ENCODE results near the gene COIL. TPM values are rescaled to one million over a fixed set of nuclear protein-coding genes. Genes with fewer than 3 reads are reported as not detected.

COIL gene
- total and polyA plus RNA-seq, 4 donors, result 4.7 to 9.9 (median 6.5) TPM

GRCh38 chr17:56933868-56934267 lies 27.0 kb downstream of the COIL start:
- no peaks in the 10 kb centered on the region for H3K9me3 ChIP-seq (ENCODE audit: control insufficient read depth in 4 of 4, low read length in 3 of 4)
- 86% methylated on average over 1 of the region's 1 CpG for WGBS
- H3K4me1 ChIP-seq (ENCODE audit: control insufficient read depth in 4 of 4, insufficient read depth in 4 of 4, low read length in 3 of 4), result no peaks in the 10 kb centered on the region
- no peak overlapping the region for H3K4me3 ChIP-seq (ENCODE audit: low read depth in 1 of 3, low read length in 3 of 3)
- peaks cover 0 to 16% (median 6%) of the 10 kb centered on the region in 4 donors for H3K36me3 ChIP-seq (ENCODE audit: control insufficient read depth in 4 of 4, insufficient read depth in 3 of 4, low read depth in 1 of 4, low read length in 3 of 4)
- H3K27ac ChIP-seq (ENCODE audit: low read depth in 1 of 2, low read length in 2 of 2), result no peak overlapping the region
- no peak for TF ChIP-seq MAX (IDR thresholded peaks at IDR 0.05)
- no peak for TF ChIP-seq RXRA (IDR thresholded peaks at IDR 0.05)
- no peak for TF ChIP-seq GABPA (IDR thresholded peaks at IDR 0.05 in 1 of 2, conservative IDR thresholded peaks at IDR 0.05 in 1 of 2)
- no peak for TF ChIP-seq HNF4G (IDR thresholded peaks at IDR 0.05)
- TF ChIP-seq FOXA1 (IDR thresholded peaks at IDR 0.05), result no peak
- no peak for TF ChIP-seq SP1 (IDR thresholded peaks at IDR 0.05)
- DNase-seq (ENCODE audit: low spot score), result no peak
- no peak overlapping the region for H3K9ac ChIP-seq (ENCODE audit: low read depth in 1 of 2, low read length in 2 of 2)
- H3K27me3 ChIP-seq (ENCODE audit: control insufficient read depth in 4 of 4, insufficient read depth in 4 of 4, low read length in 3 of 4), result no peaks in the 10 kb centered on the region

DNA sequence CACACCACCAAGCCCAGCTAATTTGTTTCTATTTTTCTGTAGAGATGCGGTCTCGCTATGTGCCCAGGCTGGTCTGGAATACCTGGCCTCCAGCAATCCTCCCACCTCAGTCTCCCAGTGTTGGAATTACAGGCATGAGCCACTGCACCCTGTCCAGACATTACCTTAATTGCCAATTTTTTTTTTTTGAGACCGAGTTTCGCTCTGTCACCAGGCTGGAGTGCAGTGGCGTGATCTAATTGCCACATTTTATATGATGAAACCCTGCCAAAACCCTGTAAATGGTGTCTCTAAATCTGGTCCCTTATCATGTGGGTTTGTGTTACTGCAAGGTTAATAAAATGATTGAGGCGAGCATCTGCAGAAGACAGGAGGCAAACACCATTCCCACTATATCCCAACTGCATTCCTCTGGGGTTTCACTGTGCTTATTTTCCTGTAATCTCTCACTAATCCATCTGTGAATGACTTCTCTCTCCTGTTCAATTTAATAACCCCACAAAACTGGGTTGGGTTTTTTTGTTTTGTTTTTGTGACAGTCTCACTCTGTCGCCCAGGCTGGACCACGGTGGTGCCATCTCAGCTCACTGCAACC lies 27.6 kb downstream of the COIL start:
- Histone ChIP-seq H3K9me3 (ENCODE audit: control insufficient read depth in 4 of 4, low read length in 3 of 4) (no peaks in the 10 kb centered on the region), H3K4me1 (ENCODE audit: control insufficient read depth in 4 of 4, insufficient read depth in 4 of 4, low read length in 3 of 4) (no peaks in the 10 kb centered on the region), H3K27ac (ENCODE audit: low read depth in 1 of 2, low read length in 2 of 2) (no peak overlapping the region), H3K27me3 (ENCODE audit: control insufficient read depth in 4 of 4, insufficient read depth in 4 of 4, low read length in 3 of 4) (no peaks in the 10 kb centered on the region), H3K9ac (ENCODE audit: low read depth in 1 of 2, low read length in 2 of 2) (no peak overlapping the region), H3K36me3 (ENCODE audit: control insufficient read depth in 4 of 4, insufficient read depth in 3 of 4, low read depth in 1 of 4, low read length in 3 of 4) (peaks cover 0 to 16% (median 6%) of the 10 kb centered on the region in 4 donors), H3K4me3 (ENCODE audit: low read depth in 1 of 3, low read length in 3 of 3) (no peak overlapping the region)
- TF ChIP-seq FOXA1 (IDR thresholded peaks at IDR 0.05) (no peak), TAF1 (conservative IDR thresholded peaks at IDR 0.05) (no peak), HNF4G (IDR thresholded peaks at IDR 0.05) (no peak), FOXA2 (IDR thresholded peaks at IDR 0.05) (no peak), RAD21 (IDR thresholded peaks at IDR 0.05) (no peak), MAX (IDR thresholded peaks at IDR 0.05) (no peak), NR2F2 (IDR thresholded peaks at IDR 0.05) (no peak), EGR1 (IDR thresholded peaks at IDR 0.05; ENCODE audit: low read depth in 2 of 2) (no peak), JUND (IDR thresholded peaks at IDR 0.05) (no peak), GABPA (IDR thresholded peaks at IDR 0.05 in 1 of 2, conservative IDR thresholded peaks at IDR 0.05 in 1 of 2) (no peak), RXRA (IDR thresholded peaks at IDR 0.05) (no peak)
- TF ChIP-seq, protein P1, sequence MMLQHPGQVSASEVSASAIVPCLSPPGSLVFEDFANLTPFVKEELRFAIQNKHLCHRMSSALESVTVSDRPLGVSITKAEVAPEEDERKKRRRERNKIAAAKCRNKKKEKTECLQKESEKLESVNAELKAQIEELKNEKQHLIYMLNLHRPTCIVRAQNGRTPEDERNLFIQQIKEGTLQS (IDR thresholded peaks at IDR 0.05), result no peak
- TF ChIP-seq, protein P2, sequence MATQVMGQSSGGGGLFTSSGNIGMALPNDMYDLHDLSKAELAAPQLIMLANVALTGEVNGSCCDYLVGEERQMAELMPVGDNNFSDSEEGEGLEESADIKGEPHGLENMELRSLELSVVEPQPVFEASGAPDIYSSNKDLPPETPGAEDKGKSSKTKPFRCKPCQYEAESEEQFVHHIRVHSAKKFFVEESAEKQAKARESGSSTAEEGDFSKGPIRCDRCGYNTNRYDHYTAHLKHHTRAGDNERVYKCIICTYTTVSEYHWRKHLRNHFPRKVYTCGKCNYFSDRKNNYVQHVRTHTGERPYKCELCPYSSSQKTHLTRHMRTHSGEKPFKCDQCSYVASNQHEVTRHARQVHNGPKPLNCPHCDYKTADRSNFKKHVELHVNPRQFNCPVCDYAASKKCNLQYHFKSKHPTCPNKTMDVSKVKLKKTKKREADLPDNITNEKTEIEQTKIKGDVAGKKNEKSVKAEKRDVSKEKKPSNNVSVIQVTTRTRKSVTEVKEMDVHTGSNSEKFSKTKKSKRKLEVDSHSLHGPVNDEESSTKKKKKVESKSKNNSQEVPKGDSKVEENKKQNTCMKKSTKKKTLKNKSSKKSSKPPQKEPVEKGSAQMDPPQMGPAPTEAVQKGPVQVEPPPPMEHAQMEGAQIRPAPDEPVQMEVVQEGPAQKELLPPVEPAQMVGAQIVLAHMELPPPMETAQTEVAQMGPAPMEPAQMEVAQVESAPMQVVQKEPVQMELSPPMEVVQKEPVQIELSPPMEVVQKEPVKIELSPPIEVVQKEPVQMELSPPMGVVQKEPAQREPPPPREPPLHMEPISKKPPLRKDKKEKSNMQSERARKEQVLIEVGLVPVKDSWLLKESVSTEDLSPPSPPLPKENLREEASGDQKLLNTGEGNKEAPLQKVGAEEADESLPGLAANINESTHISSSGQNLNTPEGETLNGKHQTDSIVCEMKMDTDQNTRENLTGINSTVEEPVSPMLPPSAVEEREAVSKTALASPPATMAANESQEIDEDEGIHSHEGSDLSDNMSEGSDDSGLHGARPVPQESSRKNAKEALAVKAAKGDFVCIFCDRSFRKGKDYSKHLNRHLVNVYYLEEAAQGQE (IDR thresholded peaks at IDR 0.05), result no peak
- no peak for DNase-seq (ENCODE audit: low spot score)
- 96% methylated on average over 8 of the region's 8 CpGs for WGBS
